HG03571 (cell line): ENCODE data around the gene KLHL22.
"Not testable (repeated sequence)": the region's sequence is repeated elsewhere in the genome, so short reads cannot be mapped to it uniquely, and the experiment has no call there.

Source experiments
- ATAC-seq: cut with Tn5 transposase; IDR thresholded peaks from one replicate; pipeline ENCODE4 v1.9.1; 2021; ENCODE audit not compliant: unreplicated experiment

KLHL22 gene

GRCh38 chr22:20494978-20495860 is at the start of gene KLHL22:
Gene KLHL22 (minus strand): TSS chr22:20495795. CDS start chr22:20489211, 6,584 bp downstream.
- ATAC-seq, result peak; percentile 43

- ATAC-seq, result not testable (repeated sequence)
Observed at GRCh38 chr22:20545318-20545634, 49.7 kb upstream of the KLHL22 start.

- no peak for ATAC-seq
Observed at GRCh38 chr22:20542736-20543135, 47.1 kb upstream of the KLHL22 start.

GRCh38 chr22:20542055-20542454 is 46.5 kb upstream of the KLHL22 start:
- ATAC-seq, result no peak

- ATAC-seq, result not testable (repeated sequence)
Observed at GRCh38 chr22:20538875-20539274, 43.3 kb upstream of the KLHL22 start.

- ATAC-seq, result no peak
Observed at GRCh38 chr22:20537983-20538382, 42.4 kb upstream of the KLHL22 start.

GRCh38 chr22:20537325-20537756 is 41.7 kb upstream of the KLHL22 start:
- ATAC-seq, result no peak

- ATAC-seq, result no peak
Observed at GRCh38 chr22:20536590-20537324, 41.2 kb upstream of the KLHL22 start.

GRCh38 chr22:20533879-20534265 is 38.3 kb upstream of the KLHL22 start:
- ATAC-seq, result no peak

- no peak for ATAC-seq
Observed at GRCh38 chr22:20533095-20533878, 37.7 kb upstream of the KLHL22 start.

GRCh38 chr22:20532256-20532993 is 36.8 kb upstream of the KLHL22 start:
- ATAC-seq, result no peak

- no peak for ATAC-seq
Observed at GRCh38 chr22:20531404-20532201, 36.0 kb upstream of the KLHL22 start.

- no peak for ATAC-seq
Observed at GRCh38 chr22:20531154-20531403, 35.5 kb upstream of the KLHL22 start.

- no peak for ATAC-seq
Observed at GRCh38 chr22:20530368-20531153, 35.0 kb upstream of the KLHL22 start.

- ATAC-seq, result no peak
Observed at GRCh38 chr22:20528405-20528978, 32.9 kb upstream of the KLHL22 start.

- no peak for ATAC-seq
Observed at GRCh38 chr22:20526628-20527355, 31.2 kb upstream of the KLHL22 start.

- ATAC-seq, result no peak
Observed at GRCh38 chr22:20526305-20526627, 30.7 kb upstream of the KLHL22 start.

GRCh38 chr22:20525048-20525447 is 29.5 kb upstream of the KLHL22 start:
- ATAC-seq, result no peak
